Epithelial cell of esophagus (primary cell): ENCODE data around the gene TFCP2.

Source experiments
- DNase-seq: peaks from one replicate; pipeline ENCODE4 v3.0.0; 2010; ENCODE audit warnings: low read depth
- H3K4me3 ChIP-seq: 2 replicates; pipeline ENCODE4 v1.5.1; 2011; ENCODE audit warnings: mild to moderate bottlenecking, low read length, control low read depth
- TF ChIP-seq, protein P1 (sequence below): IDR thresholded peaks from 2 replicates; pipeline ENCODE4 v1.5.1; 2011; ENCODE audit warnings: low read depth, mild to moderate bottlenecking, low read length, control low read depth, inconsistent platforms; ENCODE audit not compliant: insufficient read depth; ENCODE audit errors: missing control alignments

The TFCP2 gene

GRCh38 chr12:51195841-51196240 lies 22.9 kb upstream of the TFCP2 start:
- no peak overlapping the region for H3K4me3 ChIP-seq
- TF ChIP-seq, protein P1, sequence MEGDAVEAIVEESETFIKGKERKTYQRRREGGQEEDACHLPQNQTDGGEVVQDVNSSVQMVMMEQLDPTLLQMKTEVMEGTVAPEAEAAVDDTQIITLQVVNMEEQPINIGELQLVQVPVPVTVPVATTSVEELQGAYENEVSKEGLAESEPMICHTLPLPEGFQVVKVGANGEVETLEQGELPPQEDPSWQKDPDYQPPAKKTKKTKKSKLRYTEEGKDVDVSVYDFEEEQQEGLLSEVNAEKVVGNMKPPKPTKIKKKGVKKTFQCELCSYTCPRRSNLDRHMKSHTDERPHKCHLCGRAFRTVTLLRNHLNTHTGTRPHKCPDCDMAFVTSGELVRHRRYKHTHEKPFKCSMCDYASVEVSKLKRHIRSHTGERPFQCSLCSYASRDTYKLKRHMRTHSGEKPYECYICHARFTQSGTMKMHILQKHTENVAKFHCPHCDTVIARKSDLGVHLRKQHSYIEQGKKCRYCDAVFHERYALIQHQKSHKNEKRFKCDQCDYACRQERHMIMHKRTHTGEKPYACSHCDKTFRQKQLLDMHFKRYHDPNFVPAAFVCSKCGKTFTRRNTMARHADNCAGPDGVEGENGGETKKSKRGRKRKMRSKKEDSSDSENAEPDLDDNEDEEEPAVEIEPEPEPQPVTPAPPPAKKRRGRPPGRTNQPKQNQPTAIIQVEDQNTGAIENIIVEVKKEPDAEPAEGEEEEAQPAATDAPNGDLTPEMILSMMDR: no peak
- no peak for DNase-seq

- DNase-seq: no peak
- TF ChIP-seq, protein P1: no peak
- no peak overlapping the region for H3K4me3 ChIP-seq
Observed at GRCh38 chr12:51192284-51192671, 19.3 kb upstream of the TFCP2 start.

DNA sequence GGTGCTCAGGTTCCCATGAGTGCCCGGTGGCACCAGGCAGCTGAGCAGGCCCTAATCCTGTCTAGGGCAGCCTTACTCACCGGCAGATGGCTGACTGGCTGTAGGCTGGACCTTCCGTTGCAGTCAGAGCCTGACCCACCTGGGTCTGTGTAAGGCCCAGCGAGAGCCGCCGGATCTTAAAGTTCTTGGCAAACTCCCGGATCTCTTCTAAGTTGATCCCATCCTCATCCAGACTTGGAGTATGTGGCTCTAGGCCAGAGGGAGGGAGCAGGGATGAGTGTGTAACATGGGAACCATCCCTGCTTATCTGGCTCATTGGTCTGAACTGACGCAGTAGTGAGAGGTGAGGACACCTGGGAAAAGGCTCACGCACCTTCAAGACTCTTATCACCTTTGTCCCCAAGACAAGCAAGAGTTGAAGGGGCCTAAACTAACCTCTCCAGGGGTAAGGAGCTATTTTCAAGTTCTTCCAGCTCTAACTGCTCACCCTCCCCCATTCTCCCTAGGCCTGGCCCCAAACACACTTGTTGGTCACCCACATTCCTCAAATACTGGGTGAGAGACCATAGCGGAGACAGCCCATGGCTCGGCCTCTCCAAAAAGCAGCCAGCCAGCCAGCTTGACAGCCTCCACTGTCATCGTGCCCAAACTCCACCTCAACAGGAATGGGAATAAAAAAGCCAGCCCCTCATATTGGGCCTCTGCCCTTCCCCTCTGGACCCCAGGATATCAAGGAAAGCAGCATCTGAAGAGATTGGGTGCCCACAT lies 18.8 kb upstream of the TFCP2 start:
- no peak for DNase-seq
- TF ChIP-seq, protein P1: no peak
- H3K4me3 ChIP-seq: no peak overlapping the region

DNA sequence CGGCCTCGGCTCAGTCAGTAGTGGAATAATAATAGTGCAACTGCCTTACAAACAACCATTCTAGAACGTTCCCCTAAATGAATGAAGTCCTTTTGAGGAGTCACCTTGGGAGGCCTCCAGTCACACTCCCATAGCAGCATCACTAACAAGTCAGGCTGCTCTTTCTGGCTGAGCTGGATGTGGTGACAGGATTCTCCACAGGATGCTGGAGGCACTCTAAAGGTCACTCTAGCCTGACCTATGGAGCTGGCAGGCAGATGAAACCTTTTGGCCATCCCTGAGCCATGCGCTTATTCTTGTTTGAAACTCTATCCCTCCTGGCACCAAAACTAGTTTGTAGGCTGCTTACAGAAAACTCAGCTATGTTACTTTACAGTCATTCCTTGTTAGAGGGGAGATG lies 17.9 kb upstream of the TFCP2 start:
- TF ChIP-seq, protein P1: no peak
- DNase-seq: no peak
- H3K4me3 ChIP-seq: no peak overlapping the region

DNA sequence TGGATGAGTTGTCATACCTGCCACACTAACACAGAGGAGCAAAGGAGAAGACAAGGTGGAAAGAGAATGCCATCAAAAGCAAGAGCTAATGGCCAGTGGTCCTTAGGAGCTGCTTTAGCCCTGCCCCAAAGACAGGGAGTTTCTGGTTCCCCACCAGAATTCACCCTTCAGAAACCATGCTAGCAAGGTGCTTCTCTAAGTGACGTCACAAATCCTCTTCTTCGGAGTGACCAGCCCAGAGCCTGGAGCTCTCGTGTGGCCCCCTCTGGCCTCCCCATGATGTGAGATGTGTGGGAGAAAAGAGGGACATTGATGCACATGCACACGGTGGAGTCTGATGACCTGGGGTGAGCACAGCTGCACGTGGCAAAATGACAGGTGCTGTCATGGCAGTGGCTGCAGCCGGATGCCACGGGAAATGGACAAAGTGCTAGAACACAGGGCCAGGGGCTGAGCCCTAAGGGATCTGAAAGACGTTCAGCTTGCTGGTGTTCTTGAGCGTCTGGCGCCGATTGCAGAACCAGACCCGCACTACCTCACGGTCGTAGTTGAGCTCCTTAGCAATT lies 16.9 kb upstream of the TFCP2 start:
- TF ChIP-seq, protein P1: no peak
- DNase-seq: no peak
- no peak overlapping the region for H3K4me3 ChIP-seq

GRCh38 chr12:51188359-51189051 lies 15.6 kb upstream of the TFCP2 start:
- TF ChIP-seq, protein P1: no peak

More at GRCh38 chr12:51188359-51189051, 15.6 kb upstream of the TFCP2 start:
- no peak for DNase-seq
- H3K4me3 ChIP-seq: no peak overlapping the region
